Left lung (tissue), 10 donors: ENCODE results near the gene MYLK. TPM values are rescaled to one million over a fixed set of nuclear protein-coding genes. Genes with fewer than 3 reads are reported as not detected.
"Not testable (repeated sequence)": the region's sequence is repeated elsewhere in the genome, so short reads cannot be mapped to it uniquely, and the experiment has no call there.

Source experiments
- ATAC-seq: fragments of 200-7000 bp; cut with Tn5 transposase; one replicate; pipeline ENCODE4 v1.9.1; 2020; ENCODE audit warnings: moderate library complexity
- DNase-seq, 4 donors: peaks; one replicate each; pipeline ENCODE4 v3.0.0-alpha.2; 2013 to 2020
- H3K27ac ChIP-seq, 2 donors: fragments of 200-600 bp; sonication (generic) in 1 of 2; one replicate each; pipeline versions ENCODE4 v1.5.0 to v1.8.0; 2020 to 2021
- H3K27me3 ChIP-seq, 2 donors: fragments of 200-600 bp; sonication (generic) in 1 of 2; one replicate each; pipeline versions ENCODE4 v1.5.0 to v1.8.0; 2020 to 2021
- H3K36me3 ChIP-seq, 2 donors: fragments of 200-600 bp; sonication (generic) in 1 of 2; one replicate each; pipeline versions ENCODE4 v1.5.0 to v1.8.0; 2020 to 2021
- H3K4me1 ChIP-seq, 2 donors: fragments of 200-600 bp; one replicate each; pipeline ENCODE4 v1.8.0; 2021
- H3K4me3 ChIP-seq, 2 donors: fragments of 200-600 bp; sonication (generic) in 1 of 2; one replicate each; pipeline versions ENCODE4 v1.5.0 to v1.8.0; 2020 to 2021; ENCODE audit warnings: mild to moderate bottlenecking in 1 of 2
- H3K9me3 ChIP-seq, 2 donors: fragments of 200-600 bp; sonication (generic) in 1 of 2; one replicate each; pipeline versions ENCODE4 v1.5.0 to v1.8.0; 2020 to 2021
- CTCF ChIP-seq, 2 donors: fragments of 200-600 bp; sonication (generic) in 1 of 2; IDR thresholded peaks; one replicate each; pipeline versions ENCODE4 v1.5.0 to v1.8.0; 2021; ENCODE audit warnings: antibody characterized with exemption in 2 of 2
- intact Hi-C, 2 donors: fragments of 100-400 bp; cut with DNase I; formaldehyde crosslinking; loops; one replicate each; pipeline versions ENCODE4 v1.11.2 to v1.14.2; 2022
- polyA plus RNA-seq, 6 donors: library from polyadenylated mRNA; unstranded; fragments of 120-200 nt; gene quantifications; one replicate each; pipeline ENCODE4 v1.2.1, GENCODE V29; 2013; ENCODE audit not compliant: insufficient read length in 6 of 6
- total RNA-seq, 2 donors: library from RNA; stranded (reverse); fragmentation: NEBNext Ultra II Directional; extraction: Animal tissue kit (Norgen Biotek cat#: 25700); gene quantifications; one replicate each; pipeline ENCODE4 v1.2.1, GENCODE V29; 2021
- donor health status: DM: no; HTN: yes; CAD: no.
- donor health status: DM: no; HTN: no; CAD: no.

MYLK gene
- total and polyA plus RNA-seq, 8 donors = 155 to 468 (median 410) TPM

DNA sequence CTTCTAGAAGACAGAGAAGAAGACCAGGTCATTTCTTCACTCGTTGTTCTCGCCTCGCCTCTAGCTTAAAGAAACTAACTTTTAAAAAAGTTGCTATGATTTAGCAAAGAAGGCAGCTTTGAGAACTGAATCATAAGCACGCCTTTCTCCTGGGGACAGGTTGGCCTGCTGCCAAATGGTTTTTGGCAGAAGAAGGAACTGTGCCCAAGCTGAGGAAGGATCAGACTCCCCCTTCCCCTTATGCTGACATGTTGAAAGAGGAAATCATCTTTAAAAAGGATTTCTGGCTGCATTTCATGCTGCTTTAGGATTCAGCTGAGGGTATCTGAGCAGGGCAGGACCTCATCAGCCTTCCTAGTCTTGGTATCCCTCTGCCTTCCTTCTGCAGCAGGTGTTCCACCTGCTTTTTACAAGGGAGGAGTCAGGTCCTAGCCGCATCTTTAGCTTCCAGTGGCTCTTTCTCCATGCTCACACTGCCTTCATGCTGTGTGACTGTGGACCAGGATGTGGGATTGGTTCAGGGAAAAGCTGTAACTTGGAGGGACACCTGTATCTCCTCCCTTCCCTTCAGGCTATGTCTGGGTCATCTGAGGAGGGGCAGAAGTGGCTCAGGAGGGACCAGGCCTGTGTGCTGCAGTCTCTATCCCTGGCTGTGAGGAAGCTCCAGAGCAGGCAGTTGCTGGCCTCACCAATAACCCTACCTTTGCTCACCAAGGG lies 265.2 kb downstream of the MYLK start:
- peak in 3 of 4 donors; percentile 67 to 88 (median 81) for DNase-seq
- Histone ChIP-seq H3K9me3 (no peaks in the 10 kb centered on the region), H3K36me3 (peaks cover 0 to 19% of the 10 kb centered on the region in 2 donors), H3K4me1 (peaks cover 10 to 25% of the 10 kb centered on the region in 2 donors), H3K27ac (peak overlapping the region; percentile 27 to 57), H3K27me3 (no peaks in the 10 kb centered on the region), H3K4me3 (peak overlapping the region in 1 of 2 donors; percentile 19)
- peak; percentile 56 for ATAC-seq
- no peak for TF ChIP-seq CTCF (IDR thresholded peaks at IDR 0.05)
- intact Hi-C loops = no loop called here

DNA sequence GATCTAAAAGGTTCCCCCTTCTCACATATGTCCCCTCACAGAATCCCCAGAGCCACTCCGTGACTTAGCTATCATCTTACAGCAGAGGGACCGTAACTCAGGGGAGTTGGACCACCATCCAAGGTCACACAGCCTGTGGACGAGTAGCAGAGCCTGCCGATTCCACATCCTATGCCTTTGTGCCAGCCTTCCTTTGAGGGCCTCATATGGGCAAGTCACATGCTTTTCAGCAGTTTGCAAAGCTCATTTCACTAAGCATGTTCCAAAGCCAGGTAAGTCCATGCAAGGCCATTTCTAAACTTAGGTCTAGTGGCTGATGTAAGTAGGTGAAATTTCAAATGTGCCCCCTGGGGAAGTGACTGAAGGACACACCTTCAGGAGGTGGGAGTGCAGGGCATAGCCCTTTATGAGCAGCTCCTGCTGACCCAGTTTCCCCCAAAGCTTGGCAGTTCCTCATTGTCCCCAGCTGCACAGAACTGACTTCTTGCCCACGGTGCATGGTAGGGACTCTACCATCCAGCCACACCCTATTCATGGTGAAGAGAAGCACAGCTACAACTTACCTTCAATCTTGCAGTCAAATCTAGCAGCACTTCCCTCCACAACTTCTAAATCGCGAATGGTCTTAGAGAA lies 265.9 kb downstream of the MYLK start:
- Histone ChIP-seq H3K36me3 (peaks cover 0 to 26% of the 10 kb centered on the region in 2 donors), H3K27me3 (no peaks in the 10 kb centered on the region), H3K27ac (peak overlapping the region; percentile 27 to 57), H3K4me3 (peak overlapping the region in 1 of 2 donors; percentile 19), H3K4me1 (peaks cover 10 to 25% of the 10 kb centered on the region in 2 donors), H3K9me3 (no peaks in the 10 kb centered on the region)
- DNase-seq (no peak), ATAC-seq (no peak)
- TF ChIP-seq CTCF (IDR thresholded peaks at IDR 0.05) = no peak
- intact Hi-C loops = no loop called here

- Histone ChIP-seq H3K4me1 (peaks cover 10 to 25% of the 10 kb centered on the region in 2 donors), H3K36me3 (peaks cover 0 to 30% of the 10 kb centered on the region in 2 donors), H3K27me3 (no peaks in the 10 kb centered on the region), H3K4me3 (no peak overlapping the region), H3K9me3 (no peaks in the 10 kb centered on the region), H3K27ac (no peak overlapping the region)
- DNase-seq (no peak), ATAC-seq (no peak)
- intact Hi-C loops = no loop called here
- no peak for TF ChIP-seq CTCF (IDR thresholded peaks at IDR 0.05)
Measured at GRCh38 chr3:123616593-123616992, 267.5 kb downstream of the MYLK start.

DNA sequence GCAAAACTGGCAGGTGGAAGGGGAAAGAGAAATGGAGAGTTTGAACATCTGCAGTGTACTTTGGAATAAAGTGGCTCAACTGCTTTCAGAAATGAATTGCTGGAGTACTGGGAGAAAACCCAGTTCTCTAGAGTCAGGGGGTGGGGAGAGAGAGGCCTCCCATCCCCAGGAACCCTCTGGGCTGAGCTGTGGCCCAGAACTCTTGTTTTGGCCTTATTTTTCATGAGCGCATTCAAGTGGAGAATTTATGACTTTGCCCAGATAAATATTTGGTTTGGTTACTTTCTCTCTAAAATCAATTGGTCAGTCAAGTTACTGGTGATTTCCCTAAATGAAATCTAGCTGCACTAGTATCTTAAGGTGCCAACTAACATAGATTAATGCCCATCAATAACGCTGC lies 270.6 kb downstream of the MYLK start:
- TF ChIP-seq CTCF (IDR thresholded peaks at IDR 0.05) = no peak
- H3K4me3 ChIP-seq = no peak overlapping the region
- no peaks in the 10 kb centered on the region for H3K9me3 ChIP-seq
- peaks cover 0 to 31% of the 10 kb centered on the region in 2 donors for H3K36me3 ChIP-seq
- no peak overlapping the region for H3K27ac ChIP-seq
- ATAC-seq (no peak), DNase-seq (no peak)
- peaks cover 0 to 13% of the 10 kb centered on the region in 2 donors for H3K4me1 ChIP-seq
- H3K27me3 ChIP-seq = no peaks in the 10 kb centered on the region
- intact Hi-C loops = no loop called here

DNA sequence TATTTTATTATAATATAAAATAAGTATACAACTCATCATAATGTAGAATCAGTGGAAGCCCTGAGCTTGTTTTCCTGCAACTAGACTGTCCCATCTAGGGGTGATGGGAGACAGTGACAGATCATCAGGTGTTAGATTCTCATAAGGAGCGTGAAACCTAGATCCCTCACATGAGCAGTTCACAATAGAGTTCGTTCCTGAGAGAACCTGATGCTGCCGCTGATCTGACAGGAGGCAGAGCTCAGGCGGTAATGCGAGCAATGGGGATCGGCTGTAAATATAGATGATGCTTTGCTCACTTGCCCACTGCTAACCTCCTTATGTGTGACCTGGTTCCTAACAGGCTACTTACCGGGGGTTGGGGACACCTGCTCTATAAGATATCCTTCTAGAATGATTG lies 272.5 kb downstream of the MYLK start:
- H3K27me3 ChIP-seq, H3K9me3 ChIP-seq, DNase-seq, H3K27ac ChIP-seq, ATAC-seq, H3K4me3 ChIP-seq, H3K4me1 ChIP-seq, intact Hi-C loops: not testable (repeated sequence)
- peaks cover 0 to 21% of the 10 kb centered on the region in 2 donors for H3K36me3 ChIP-seq
